ENCODE data around the gene GLB1L2.

GRCh38 chr11:134355136-134355535 is 23.3 kb downstream of the GLB1L2 start:
- no peak for TF ChIP-seq GATA2 (IDR thresholded peaks at IDR 0.05; ENCODE audit: low read depth, low read length)
- TF ChIP-seq GATA3 (IDR thresholded peaks at IDR 0.05; ENCODE audit: low read depth, low read length): no peak
